Smooth muscle cell (in vitro differentiated cells): ENCODE data around the gene PCSK4. TPM values are rescaled to one million over a fixed set of nuclear protein-coding genes. Genes with fewer than 3 reads are reported as not detected.
A peak's percentile ranks its signal among the peaks of the same experiment; 100 is the strongest.

Experiments used
- DNase-seq: peaks from one replicate; lab custom pipeline; 2025; ENCODE audit not compliant: unreplicated experiment; lab: John Stamatoyannopoulos, UW
- H2AFZ ChIP-seq: fragments of 200-600 bp; sonication (generic); 2 replicates; pipeline ENCODE4 v1.6.0; 2016; ENCODE audit warnings: antibody characterized with exemption, low read depth, mild to moderate bottlenecking
- H3F3A ChIP-seq: fragments of 200-600 bp; sonication (generic); 2 replicates; pipeline ENCODE4 v1.6.0; 2017; ENCODE audit warnings: antibody characterized with exemption, low read depth
- H3K27ac ChIP-seq: fragments of 200-600 bp; sonication (generic); 2 replicates; pipeline ENCODE4 v1.5.1; 2016; ENCODE audit warnings: low read depth, mild to moderate bottlenecking
- H3K27me3 ChIP-seq: fragments of 200-600 bp; sonication (generic); 2 replicates; pipeline ENCODE4 v1.6.1; 2016; ENCODE audit warnings: low read depth, mild to moderate bottlenecking
- H3K36me3 ChIP-seq: fragments of 200-600 bp; sonication (generic); 2 replicates; pipeline ENCODE4 v1.5.1; 2016; ENCODE audit warnings: low read depth
- H3K4me1 ChIP-seq: fragments of 200-600 bp; sonication (generic); 2 replicates; pipeline ENCODE4 v1.5.1; 2016; ENCODE audit warnings: low read depth
- H3K4me2 ChIP-seq: fragments of 200-600 bp; sonication (generic); 2 replicates; pipeline ENCODE4 v1.6.0; 2016; ENCODE audit warnings: mild to moderate bottlenecking
- H3K4me3 ChIP-seq: fragments of 200-600 bp; sonication (generic); 2 replicates; pipeline ENCODE4 v1.5.1; 2016; ENCODE audit warnings: mild to moderate bottlenecking
- H3K79me2 ChIP-seq: fragments of 200-600 bp; sonication (generic); 2 replicates; pipeline ENCODE4 v1.6.0; 2016; ENCODE audit warnings: low read depth, mild to moderate bottlenecking
- H3K9ac ChIP-seq: fragments of 200-600 bp; sonication (generic); 2 replicates; pipeline ENCODE4 v1.6.0; 2016; ENCODE audit warnings: low read depth
- H3K9me3 ChIP-seq: fragments of 200-600 bp; sonication (generic); replicated peaks from 2 replicates; pipeline ENCODE4 v1.5.1; 2016; ENCODE audit warnings: low read depth
- H4K20me1 ChIP-seq: fragments of 200-600 bp; sonication (generic); 2 replicates; pipeline ENCODE4 v1.6.0; 2016; ENCODE audit warnings: low read depth
- CTCF ChIP-seq: fragments of 200-600 bp; sonication (generic); IDR thresholded peaks from 2 replicates; pipeline ENCODE4 v1.5.1; 2017; ENCODE audit warnings: borderline replicate concordance, mild to moderate bottlenecking, antibody characterized with exemption; ENCODE audit not compliant: insufficient read depth, poor library complexity, severe bottlenecking
- WGBS: methylation state at CpG from one replicate; pipeline ENCODE4 v1.1.7; 2016; ENCODE audit warnings: low lambda C conversion rate; 5-methylcytosine and 5-hydroxymethylcytosine counted together
- polyA plus RNA-seq: library from polyadenylated mRNA; unstranded; fragments of >200 nt; fragmentation: Nextera tagmentation; extraction: Ambion mirVana; gene quantifications from 2 replicates; pipeline ENCODE4 v1.2.1, GENCODE V29; 2016
- total RNA-seq: library from RNA; depleted of rRNA; stranded (reverse); fragments of >200 nt; gene quantifications from 2 replicates; pipeline ENCODE4 v1.2.3, GENCODE V29; 2014

Gene PCSK4
- total and polyA plus RNA-seq, 2 experiments from 2014 or later = 1.7 to 8.7 TPM

- TF ChIP-seq CTCF = no peak
- peaks cover 11% of the 10 kb centered on the region for H3K4me1 ChIP-seq
- no peaks in the 10 kb centered on the region for H3K36me3 ChIP-seq
- peak overlapping the region; percentile 37 for H3K4me2 ChIP-seq
- H3F3A ChIP-seq = peaks cover 16% of the 10 kb centered on the region
- no peak overlapping the region for H3K9ac ChIP-seq
- H3K27me3 ChIP-seq = no peaks in the 10 kb centered on the region
- no peaks in the 10 kb centered on the region for H3K9me3 ChIP-seq
- no peak for DNase-seq
- peak overlapping the region; percentile 18 for H3K4me3 ChIP-seq
- WGBS = 83% methylated on average over 8 of the region's 9 CpGs
- no peaks in the 10 kb centered on the region for H3K79me2 ChIP-seq
- H3K27ac ChIP-seq = no peak overlapping the region
- no peaks in the 10 kb centered on the region for H4K20me1 ChIP-seq
- no peak overlapping the region for H2AFZ ChIP-seq
These were observed 20.7 kb upstream of the PCSK4 start for GRCh38 chr19:1510807-1511206.

- H3K4me2 ChIP-seq = peak overlapping the region; percentile 37
- no peak overlapping the region for H3K9ac ChIP-seq
- WGBS = 59% methylated on average over 7 of the region's 25 CpGs
- H4K20me1 ChIP-seq = no peaks in the 10 kb centered on the region
- no peaks in the 10 kb centered on the region for H3K36me3 ChIP-seq
- H3K79me2 ChIP-seq = no peaks in the 10 kb centered on the region
- peaks cover 16% of the 10 kb centered on the region for H3F3A ChIP-seq
- no peaks in the 10 kb centered on the region for H3K27me3 ChIP-seq
- no peak overlapping the region for H3K27ac ChIP-seq
- DNase-seq = no peak
- no peak for TF ChIP-seq CTCF
- H3K9me3 ChIP-seq = no peaks in the 10 kb centered on the region
- H2AFZ ChIP-seq = no peak overlapping the region
- peak overlapping the region; percentile 18 for H3K4me3 ChIP-seq
- H3K4me1 ChIP-seq = peaks cover 11% of the 10 kb centered on the region
These were observed 20.3 kb upstream of the PCSK4 start for GRCh38 chr19:1510442-1510806.

GRCh38 chr19:1509602-1510441 is 19.7 kb upstream of the PCSK4 start:
- no peak overlapping the region for H3K27ac ChIP-seq
- no peak overlapping the region for H3K4me3 ChIP-seq
- no peaks in the 10 kb centered on the region for H3K36me3 ChIP-seq
- H2AFZ ChIP-seq = no peak overlapping the region
- peak overlapping the region; percentile 37 for H3K4me2 ChIP-seq
- 80% methylated on average over 9 of the region's 11 CpGs for WGBS
- H3K9me3 ChIP-seq = no peaks in the 10 kb centered on the region
- peaks cover 11% of the 10 kb centered on the region for H3K4me1 ChIP-seq
- H4K20me1 ChIP-seq = no peaks in the 10 kb centered on the region
- no peak overlapping the region for H3K9ac ChIP-seq
- H3K79me2 ChIP-seq = no peaks in the 10 kb centered on the region
- DNase-seq = no peak
- no peak for TF ChIP-seq CTCF
- peaks cover 16% of the 10 kb centered on the region for H3F3A ChIP-seq
- no peaks in the 10 kb centered on the region for H3K27me3 ChIP-seq

GRCh38 chr19:1508507-1508856 is 18.3 kb upstream of the PCSK4 start:
- no peaks in the 10 kb centered on the region for H3K9me3 ChIP-seq
- H4K20me1 ChIP-seq = no peaks in the 10 kb centered on the region
- 41% methylated on average over 12 of the region's 12 CpGs for WGBS
- H3K79me2 ChIP-seq = no peaks in the 10 kb centered on the region
- no peak overlapping the region for H2AFZ ChIP-seq
- no peaks in the 10 kb centered on the region for H3K36me3 ChIP-seq
- TF ChIP-seq CTCF = no peak
- peak overlapping the region; percentile 58 for H3K4me3 ChIP-seq
- H3K9ac ChIP-seq = no peak overlapping the region
- H3K27ac ChIP-seq = no peak overlapping the region
- peak overlapping the region; percentile 87 for H3K4me2 ChIP-seq
- no peak for DNase-seq
- peaks cover 16% of the 10 kb centered on the region for H3F3A ChIP-seq
- peaks cover 14% of the 10 kb centered on the region for H3K4me1 ChIP-seq
- H3K27me3 ChIP-seq = peaks cover under 1% of the 10 kb centered on the region
